Stimulated activated naive CD4-positive, alpha-beta T cell treated with Interleukin-2 at 50 U/mL for 16 hours (primary cell): ENCODE results near the gene VWC2.

ENCODE experiments used
- DNase-seq: peaks from one replicate; lab custom pipeline; 2025; lab: John Stamatoyannopoulos, UW

Gene VWC2

DNA sequence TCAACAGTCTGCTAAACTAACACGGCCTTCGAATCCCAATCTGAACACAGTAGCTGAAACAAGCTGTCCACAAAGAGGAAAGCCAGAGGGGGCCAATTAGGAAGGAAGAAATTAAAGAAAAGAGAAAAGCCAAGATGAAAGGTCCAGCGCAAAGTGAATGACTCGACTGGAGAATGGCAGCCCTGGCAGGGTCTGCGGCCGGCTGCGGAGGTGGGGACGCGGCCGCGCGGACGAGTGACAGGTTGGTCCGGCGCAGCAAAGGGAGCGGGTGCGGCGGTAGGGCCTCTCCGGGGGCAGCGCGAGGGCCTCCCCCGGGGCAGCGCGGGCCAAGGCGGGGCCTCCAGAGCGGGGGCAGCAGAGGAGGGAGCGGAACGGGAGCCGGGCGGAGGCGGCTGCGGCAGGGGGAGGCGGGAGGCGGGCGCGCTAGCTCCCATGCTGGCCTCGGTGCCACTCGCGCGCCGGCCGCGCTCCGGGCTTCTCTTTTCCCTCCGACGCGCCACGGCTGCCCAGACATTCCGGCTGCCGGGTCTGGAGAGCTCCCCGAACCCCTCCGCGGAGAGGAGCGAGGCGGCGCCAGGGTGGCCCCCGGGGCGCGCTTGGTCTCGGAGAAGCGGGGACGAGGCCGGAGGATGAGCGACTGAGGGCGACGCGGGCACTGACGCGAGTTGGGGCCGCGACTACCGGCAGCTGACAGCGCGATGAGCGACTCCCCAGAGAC is at the start of gene VWC2:
Gene VWC2 (plus strand): TSS at position 421 of the 718 bp plus-strand sequence. CDS start 1,798 bp downstream, outside the sequence.
- no peak for DNase-seq

DNA sequence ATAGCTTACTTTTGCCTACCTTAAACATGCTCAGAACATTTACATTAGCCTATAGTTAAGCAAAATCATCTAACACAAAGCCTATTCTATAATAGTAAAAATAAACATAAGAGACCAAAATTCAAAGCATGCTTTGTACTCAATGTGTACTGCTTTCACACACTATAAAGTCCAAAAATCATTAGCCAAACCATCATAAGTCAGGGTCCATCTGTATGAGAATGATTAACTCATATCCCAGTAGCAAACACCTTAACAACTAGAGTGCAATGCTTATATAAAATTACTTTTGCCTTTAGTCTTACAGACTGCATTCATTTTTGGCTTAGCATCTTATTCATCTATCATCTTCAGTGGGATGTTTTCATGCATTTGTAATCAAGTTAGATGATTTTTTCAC is 49.4 kb upstream of the VWC2 start:
- no peak for DNase-seq

DNA sequence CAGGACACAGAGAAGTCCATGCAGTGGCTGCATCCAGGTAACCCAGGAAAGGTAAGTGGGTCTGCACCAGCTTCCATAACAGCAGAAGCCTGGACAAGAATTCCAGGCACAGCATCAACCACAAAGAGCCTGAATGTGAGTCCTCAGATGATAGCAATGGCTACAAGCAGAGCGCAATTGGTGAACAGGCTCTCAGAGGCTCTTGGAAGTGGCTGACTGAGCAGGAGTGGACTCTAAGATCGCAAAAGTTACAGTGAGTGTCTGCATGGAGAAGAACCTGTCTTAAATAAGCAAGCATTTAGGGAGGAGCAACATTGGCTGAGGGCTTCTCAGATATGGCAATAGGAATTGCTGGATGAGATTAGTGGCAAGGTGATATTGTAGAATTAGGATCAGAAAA is 41.6 kb upstream of the VWC2 start:
- no peak for DNase-seq

DNA sequence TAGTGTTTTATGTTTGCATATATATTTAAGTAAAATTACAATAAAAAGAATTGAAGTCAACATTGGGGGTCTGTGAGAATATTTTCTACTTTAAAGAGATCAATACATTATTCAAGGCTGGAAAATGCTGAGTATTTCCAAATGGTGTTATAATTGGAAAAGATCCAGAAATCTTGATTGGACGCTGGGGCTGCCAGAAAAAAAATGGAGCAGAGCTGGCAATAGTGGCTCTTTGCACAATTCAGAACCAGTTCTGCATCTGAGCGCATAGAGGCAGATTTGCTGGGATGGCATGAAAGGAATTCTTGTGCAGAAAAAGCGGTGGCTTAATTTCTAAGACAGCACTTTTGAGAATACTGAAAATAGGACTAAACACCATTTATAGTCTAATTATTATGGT is 10.8 kb upstream of the VWC2 start:
- DNase-seq, result no peak

DNA sequence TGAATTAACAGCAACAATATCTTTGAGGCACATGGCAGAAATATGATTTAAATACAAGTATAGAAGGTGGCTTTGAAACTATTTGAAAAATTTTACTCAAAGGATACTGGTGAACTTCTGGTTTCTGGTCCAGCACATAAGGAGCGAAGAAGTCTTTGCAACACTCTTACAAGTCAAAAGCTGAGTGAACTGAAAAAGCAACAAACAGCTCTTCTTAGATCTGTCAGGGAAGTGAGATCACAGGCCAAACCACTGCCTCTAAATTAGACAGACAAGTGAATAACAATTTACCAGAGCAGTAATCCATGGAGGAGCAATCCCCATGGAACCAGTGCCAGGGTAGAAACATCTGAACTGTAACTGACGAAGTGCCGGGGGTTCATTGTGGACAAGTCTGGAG is 9.6 kb upstream of the VWC2 start:
- no peak for DNase-seq

DNA sequence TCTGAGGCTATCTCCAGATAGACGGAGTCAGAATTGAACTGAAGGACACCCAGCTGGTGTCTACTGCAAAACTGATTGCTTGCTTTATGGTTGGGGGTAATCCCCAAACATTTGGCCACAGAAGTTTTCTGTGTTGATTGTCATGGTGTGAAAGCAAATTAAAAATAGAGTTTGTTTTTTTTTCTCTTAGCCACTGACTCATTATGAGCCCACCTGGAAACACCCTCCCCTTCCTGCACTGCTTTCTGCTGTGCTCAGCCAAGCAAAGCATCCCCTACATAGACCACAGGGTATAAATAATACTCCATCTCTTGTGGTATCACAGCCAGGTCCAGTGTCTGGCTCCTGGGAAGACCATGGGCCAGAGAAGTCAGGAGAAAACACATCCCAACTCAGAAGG is 6.5 kb upstream of the VWC2 start:
- no peak for DNase-seq

DNA sequence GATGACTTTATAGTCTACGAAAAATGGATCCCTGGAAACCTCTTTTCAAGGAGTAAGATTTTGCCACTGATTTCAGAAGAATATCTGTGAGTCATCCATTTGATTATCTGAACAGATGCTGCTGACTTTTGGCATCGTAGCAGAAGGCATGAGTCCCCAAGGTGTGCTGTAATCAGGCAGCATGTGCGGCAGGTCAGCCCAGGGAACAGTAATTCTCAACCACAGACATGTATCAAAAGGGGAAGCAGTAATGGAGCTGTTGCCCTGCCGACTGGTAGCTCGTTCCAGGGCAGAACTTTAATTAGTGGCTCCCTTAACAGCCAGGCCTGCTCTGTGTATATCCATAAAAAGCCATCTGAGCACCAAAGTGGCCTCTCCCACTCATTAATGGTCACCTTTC is 5.7 kb upstream of the VWC2 start:
- no peak for DNase-seq

DNA sequence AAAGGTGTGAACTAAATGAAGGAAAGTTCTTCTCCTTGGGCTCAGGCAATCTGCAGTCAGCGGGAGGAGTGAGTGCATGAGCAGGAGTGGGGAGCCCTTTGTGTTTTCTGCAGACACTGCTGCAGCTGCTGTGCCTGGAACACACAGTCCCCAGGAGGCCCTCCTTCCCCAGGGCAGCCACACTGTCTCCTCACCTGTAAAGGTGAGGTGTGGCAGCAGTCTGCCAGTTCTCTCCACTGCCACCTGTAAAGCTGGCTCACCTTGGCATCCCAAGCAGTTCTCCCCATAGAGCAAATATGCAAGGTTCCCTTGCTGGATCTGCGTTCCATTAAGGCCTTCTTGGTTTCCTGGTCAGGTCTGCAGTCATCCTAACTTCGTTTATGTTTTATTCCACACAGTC is 5.2 kb upstream of the VWC2 start:
- DNase-seq, result no peak

DNA sequence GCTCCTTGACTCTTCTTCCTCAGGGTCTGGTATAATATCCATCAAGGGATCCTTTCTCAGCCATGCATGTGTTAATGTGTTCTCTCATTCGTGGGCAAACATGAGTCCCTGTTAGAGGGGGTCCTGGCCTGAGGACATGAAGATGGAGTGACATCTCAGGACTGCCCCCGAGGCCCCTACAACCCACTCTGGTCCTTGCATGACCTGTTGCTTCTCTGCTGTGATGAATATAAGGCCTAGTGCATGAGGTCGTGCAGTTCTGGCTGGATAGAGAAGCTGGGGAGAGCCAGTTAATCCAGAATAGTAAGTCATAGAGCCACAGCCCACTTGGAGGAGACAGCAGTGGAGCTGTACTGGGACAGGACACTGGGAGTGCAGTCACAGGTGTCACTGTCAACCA is 4.6 kb upstream of the VWC2 start:
- DNase-seq, result no peak

DNA sequence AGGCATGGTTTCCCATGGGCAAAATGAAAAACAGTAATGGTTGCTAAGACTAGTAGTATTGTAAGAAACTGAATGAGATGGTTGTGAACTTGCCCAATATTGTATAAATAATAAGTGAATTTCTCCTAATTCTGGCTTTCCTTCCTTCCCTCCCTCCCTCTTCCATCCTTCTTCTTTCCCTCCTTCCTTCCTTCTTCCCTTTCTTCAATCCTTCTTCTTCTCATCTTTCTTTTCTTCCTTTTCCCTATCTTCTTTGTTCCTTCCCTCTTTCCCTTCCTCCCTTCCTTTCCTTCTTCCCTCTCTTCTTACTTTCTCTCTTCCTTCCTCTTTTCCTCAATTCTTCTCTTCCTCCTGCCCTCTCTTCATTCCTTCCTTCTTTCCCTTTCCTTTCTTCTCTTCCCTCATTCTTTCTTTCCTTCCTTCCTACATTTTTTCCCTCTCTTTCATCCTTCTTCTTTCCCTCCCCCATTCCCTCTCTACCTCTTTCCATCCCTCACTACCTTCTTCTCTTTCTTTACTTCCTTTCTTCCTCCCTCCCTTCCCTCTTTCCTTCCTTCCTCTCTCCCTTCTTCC is 4.1 kb upstream of the VWC2 start:
- no peak for DNase-seq

DNA sequence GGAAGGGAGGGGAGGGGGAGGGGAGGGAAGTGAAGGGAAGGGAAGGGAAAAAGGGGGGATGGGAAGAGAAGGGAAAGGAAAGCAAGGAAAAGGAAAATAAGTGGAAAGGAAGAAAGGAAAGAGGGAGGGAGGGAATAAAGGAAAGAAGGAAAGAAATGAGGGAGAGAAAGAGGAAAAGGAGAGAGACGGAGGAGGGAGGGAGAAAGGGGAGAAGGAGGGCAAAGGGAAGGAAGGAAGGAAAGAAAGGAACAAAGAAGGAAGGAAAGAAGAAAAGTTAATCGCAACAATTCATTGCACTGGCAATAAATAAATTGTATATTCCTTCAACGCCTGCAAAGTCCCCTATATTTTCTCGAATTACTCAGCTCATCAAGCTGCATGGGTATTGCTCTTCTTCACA is 2.6 kb upstream of the VWC2 start:
- no peak for DNase-seq

DNA sequence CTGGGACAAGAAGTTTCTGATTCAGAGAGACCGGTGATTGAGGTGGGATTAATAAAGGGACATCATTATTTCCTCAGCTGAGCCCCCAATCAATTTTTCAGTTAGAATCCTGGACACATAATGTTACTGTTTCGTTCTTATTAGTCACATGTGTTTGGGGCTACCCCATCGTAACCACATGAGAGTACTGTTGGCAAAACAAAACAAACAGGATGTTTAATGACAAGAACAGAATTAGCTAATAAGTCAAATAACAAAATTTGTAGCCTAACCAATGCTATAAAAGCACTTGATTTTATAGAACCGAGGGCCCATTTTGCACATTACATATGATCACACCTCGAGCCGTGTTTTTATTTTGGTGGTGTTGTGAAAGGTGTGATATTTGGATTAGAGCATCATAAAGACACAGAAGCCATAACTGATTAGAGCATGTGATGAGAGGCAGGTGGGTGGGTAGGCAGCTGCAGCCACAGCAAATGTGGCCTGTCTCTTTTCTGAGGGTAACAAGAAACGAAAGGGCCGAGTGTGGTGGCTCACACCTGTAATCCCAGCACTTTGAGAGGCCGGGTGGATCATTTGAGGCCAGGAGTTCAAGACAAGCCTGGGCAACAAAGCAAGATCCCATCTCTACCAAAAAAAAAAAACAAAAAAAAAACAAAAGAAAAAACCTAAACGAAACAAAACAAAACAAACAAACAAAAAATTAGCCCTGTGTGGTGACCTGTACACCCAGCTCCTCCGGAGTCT is 1.8 kb upstream of the VWC2 start:
- no peak for DNase-seq

DNA sequence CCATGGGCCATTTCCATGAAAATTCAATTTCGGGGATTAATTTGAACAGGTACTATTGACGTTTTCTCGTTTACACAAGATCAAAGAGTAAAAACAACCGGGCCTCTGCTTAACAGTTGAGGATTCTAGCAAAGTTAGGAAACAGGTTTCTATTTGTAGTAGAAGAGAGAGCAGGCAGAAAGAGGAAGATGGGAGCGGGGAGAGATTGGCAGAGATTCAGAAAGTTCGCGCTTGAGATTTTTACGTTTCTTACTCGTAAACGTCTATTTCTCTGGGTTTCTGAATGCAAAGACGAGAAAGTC is 571 bp upstream of the VWC2 start:
- DNase-seq, result no peak

DNA sequence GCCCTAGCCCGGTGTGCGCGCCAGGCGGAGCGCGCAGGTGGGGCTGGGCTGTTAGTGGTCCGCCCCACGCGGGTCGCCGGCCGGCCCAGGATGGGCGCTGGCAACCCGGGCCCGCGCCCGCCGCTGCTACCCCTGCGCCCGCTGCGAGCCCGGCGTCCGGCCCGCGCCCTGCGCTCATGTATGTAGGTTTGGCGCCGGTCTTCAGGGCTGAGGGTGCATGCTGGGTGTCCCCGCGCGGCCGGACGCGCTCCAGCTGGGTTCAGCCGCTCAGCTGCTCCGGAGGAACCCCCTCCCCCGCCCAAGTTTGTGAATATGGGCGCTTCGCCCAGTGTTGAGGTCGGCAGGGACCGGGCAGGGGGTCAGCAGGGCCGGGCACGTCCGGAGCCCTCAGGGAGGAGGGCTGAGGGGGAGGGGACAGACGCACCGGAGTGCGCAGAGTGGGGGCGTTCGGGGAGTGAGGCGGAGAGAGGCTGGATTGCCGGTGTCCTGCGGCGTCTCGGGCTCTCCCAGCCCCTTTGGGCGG is 559 bp downstream of the VWC2 start:
- no peak for DNase-seq

DNA sequence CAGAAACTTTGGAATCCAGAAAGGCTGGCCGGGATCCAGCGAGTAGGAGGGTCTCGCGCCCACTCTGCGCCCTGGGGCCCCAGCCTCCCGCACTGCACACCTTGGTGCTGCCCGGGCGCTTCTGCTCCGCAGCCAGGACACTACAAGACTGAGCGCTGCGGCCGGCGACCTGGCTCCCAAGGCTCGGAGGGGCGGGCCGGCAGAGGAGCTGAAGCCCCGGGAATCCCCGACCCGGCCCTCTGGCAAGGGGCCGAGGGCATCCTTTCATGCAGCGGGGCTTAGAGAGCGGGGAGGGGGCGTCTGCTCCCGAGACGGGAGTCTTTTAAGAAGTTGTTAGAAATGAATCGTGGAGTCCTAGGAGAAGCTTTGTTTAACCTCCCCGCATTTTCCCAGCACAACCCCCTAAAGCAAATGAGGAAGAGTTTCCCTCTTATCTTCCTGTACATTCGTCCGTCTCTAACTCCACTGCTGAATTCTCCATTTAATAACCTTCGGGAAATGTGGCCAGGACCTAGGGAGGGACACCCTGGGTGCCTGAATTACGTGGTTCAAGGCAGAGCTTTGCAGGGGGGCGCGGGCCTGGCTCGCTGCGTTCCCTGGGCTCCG is 1.1 kb downstream of the VWC2 start:
- no peak for DNase-seq

DNA sequence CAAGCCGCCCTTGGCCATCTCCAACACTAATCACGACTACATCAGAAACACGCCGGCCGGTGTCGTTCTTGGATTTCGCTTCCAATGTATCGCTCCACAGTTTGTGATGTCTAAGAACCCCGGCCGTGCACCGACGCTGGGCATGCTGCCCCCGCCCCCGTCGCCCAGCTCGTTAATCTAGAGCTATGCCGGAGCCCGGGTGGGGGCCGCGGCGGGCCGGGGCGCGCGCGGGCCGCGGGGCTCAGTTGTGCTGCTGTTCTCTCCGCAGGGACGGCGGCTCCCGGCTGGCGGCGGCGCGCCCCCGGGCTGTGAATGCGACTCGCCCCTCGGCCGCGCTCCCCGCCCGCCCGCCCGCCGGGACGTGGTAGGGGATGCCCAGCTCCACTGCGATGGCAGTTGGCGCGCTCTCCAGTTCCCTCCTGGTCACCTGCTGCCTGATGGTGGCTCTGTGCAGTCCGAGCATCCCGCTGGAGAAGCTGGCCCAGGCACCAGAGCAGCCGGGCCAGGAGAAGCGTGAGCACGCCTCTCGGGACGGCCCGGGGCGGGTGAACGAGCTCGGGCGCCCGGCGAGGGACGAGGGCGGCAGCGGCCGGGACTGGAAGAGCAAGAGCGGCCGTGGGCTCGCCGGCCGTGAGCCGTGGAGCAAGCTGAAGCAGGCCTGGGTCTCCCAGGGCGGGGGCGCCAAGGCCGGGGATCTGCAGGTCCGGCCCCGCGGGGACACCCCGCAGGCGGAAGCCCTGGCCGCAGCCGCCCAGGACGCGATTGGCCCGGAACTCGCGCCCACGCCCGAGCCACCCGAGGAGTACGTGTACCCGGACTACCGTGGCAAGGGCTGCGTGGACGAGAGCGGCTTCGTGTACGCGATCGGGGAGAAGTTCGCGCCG is 1.9 kb downstream of the VWC2 start:
- DNase-seq, result no peak

DNA sequence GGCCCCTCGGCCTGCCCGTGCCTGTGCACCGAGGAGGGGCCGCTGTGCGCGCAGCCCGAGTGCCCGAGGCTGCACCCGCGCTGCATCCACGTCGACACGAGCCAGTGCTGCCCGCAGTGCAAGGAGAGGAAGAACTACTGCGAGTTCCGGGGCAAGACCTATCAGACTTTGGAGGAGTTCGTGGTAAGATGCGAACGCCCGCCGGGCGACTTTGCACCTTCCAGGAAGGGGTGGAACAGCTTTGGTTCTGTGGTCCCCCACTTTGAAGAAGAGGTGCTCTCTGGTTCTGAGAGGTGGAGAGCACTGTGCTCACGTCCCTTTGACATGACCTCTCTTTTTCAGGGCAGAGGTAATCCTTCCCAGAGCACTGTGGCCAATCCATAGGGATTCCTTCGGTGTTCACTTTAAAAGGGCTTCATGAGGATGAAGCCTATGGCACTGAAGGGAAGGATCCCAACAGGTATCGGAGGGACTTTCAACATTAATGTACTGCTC is 2.6 kb downstream of the VWC2 start:
- DNase-seq, result no peak

DNA sequence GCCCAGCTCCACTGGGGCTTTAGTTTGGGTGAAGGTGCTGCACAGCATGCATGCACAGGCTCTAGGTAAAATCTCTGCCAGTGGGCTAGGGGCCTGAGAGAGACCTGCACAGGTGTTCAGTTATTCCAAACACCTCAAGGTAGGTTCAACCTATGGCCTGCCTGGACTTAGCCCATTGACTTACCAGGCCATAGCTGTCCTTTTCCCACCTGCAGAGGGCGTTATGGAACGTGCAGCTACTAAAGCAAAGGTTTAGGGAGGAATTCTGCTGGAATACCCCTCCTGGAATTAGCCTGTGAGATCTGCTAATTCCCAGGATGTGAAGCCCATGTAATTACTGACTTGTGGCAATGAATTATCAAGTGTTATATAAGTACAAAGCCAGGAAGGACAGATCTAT is 3.6 kb downstream of the VWC2 start:
- DNase-seq, result no peak

DNA sequence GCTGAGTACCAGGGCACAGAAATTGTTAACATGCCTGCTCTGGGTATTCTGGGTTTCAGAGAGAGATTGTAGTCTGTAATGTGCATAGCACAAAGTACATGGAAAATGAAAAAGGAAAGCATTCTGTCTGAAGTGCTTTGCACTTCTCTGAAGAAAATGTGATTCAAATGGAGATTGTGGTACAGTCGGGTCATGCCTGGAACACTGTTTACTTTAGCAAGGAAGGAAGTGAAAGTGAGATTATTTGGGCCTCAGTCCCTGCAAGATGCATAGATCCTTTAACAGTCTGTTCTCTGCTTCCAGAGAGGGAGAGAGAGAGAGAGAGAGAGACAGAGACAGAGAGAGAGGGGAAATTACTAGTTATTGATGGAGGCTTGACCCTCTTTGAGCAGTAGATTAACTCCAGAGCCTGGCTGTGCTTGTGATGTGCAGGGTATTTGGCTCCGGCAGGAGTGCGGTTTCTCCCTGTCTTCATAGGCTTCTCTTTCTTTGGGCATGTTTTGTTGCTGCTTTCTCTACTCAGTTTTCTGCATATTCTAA is 5.4 kb downstream of the VWC2 start:
- no peak for DNase-seq

DNA sequence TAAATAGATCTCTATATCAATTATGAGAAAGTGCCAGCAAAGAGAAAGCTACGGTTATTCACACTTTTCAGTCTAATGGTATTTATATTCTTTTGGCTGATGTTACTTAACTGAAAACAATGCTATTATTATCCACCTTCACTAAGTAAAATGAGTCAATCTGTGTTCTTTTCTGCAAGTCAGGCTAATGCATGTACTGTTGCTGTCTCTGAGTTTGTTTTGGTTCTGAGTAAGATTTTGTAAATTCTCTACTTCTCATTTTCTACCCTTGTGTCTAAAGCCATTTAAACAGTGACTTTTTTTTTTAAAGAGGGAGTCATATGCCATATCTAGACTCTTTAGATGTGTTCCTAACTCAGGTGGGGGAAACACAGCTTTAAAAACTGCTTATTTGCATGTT is 7.5 kb downstream of the VWC2 start:
- no peak for DNase-seq

DNA sequence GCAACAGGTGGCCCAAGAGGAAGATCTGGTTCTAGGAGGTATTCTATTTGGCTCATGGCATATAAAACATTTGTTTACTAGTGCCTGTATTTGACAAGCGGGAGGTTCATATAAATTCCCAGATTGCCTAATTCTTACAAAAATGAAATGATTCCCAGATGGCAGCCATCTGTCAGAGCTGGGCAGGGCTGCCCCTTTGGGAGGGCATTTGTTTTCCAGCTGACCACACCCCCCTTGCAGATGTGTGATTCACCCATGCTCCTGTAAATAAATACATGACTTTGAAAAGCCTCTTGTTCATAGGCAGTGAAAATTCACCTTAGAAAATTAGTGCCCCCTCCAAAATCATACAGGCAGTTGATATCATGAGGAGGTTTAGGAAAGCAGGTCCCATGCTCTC is 8.6 kb downstream of the VWC2 start:
- no peak for DNase-seq

DNA sequence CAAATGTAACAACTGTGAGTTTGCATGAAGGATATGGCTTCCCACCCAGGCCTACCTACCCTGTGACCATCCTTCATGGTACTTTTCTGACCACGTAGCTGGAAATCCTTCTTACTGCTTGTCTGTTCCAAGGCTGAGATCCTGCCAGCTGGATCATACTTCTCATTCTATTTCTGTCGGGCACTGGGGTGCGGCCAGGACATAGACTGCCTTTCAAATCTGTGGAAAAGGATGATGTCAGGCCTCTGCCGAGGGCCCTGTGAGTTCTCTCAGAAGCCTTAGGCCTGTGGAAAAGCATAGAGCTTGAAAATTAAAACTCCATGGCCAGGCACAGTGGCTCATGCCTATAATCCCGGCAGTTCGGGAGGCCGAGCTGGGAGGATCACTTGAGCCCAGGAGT is 10.0 kb downstream of the VWC2 start:
- no peak for DNase-seq
